ENCODE measurements around the gene DPH6.

Gene DPH6

DNA sequence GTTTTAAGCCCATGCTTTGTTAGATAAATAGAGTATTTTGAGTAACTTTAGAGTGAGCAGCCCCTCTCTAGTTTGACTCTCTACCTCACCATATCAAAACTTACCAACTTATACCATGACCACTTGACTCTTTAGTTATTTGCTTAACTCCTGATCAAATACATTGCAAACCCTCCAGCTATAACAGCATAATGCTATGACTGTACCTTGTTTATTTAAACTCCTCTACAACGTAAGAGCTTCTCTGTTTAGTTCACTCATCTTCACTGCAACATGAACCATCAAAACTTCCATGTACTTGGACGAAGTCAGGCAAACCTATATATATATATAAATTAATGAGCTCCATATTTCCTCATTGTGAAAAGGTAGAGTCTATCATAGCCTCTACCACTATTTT is 218.2 kb downstream of the DPH6 start:
- no peak for DNase-seq

DNA sequence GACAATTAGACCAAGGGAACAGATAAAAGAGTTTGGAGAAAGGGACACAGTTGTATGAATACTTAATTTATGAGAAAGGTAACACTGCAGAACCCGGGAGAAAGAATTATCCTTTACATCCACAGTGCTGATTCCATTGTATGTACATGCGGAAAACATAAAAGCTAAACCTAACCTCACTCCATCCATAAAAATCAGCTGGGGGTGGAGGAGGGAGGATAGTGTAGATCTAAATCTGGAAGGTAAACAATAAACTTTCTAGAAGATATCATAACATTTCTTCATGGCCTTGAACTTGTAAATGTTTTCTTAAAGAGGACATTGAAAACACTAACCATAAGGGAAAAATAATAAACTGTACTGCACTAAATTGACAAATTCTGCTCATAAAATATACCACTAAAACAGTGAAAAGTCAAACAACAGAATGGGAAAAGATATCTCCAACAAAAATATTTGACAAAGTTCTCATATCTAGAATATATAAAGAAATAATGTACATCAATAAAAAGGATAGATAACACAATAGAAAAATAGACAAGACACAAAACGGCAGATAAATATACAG is 220.5 kb downstream of the DPH6 start:
- no peak for DNase-seq

DNA sequence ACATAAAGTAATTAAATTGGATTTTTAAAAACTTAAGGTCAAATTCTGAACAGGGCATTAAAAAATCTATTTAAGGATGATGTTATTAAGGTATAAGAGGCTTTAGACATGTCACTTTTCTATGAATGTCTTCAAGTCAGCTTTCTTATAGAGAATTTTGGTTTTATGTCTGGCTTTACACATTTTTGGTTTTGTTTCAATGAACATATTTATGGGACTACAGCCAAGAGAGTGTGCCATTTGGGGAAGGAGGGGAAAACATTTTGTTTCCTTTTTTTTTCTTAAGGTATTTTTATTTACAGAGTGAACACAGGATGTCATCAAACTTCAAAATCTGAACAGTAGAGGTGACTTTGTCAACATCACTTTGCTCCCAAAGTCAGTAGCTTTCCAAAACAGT is 222.8 kb downstream of the DPH6 start:
- no peak for DNase-seq

DNA sequence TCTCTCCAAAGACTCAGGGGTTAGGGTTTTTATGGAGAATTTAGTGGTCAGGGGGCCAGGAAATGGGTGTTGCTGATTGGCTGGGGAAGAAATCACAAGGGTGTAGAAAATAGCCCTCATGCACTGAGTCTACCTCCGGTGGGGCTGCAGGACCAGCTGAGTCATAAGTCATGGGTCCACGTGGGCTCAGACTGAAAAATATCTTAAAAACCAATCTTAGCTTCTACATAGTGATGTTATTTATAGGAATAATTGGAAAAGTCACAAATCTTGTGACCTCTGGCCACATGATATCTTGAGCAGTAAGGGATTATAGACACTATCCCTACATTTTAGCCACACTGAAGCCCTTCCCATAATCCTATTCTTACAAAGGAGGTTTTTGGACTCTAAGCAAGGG is 224.0 kb downstream of the DPH6 start:
- DNase-seq: no peak

DNA sequence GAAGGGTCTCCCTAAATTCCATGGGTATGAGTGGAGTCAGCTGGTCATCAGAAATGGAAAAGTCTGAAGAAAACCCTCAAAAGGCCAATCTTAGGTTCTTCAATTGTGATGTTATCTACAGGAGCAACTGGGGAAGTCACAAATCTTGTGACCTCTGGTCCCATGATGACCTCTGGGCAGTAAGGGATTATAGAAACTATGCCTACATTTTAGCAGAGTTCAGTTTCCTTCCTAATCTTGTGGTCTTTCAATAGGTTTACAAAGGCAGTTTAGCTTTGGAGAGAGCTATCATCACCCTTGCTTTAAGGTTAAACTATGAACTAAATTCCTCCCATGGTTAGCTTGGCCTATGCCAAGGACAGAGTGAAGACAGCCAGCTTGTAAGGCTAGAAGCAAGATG is 225.1 kb downstream of the DPH6 start:
- DNase-seq: no peak

Measured in NCI-H524 treated with DMSO at 0.1 percent for 48 hours (cell line).